KMS-11 (cell line): ENCODE results near the gene SLC25A27.

Experiments
- H2AFZ ChIP-seq: fragments of 200-600 bp; sonication (generic); 2 replicates; pipeline ENCODE4 v1.6.1; 2016; ENCODE audit warnings: antibody characterized with exemption, mixed run types, low read depth
- H3K27ac ChIP-seq: fragments of 200-600 bp; sonication (generic); 2 replicates; pipeline ENCODE4 v1.6.1; 2016; ENCODE audit warnings: mild to moderate bottlenecking, mixed run types
- H3K27me3 ChIP-seq: fragments of 200-600 bp; sonication (generic); 2 replicates; pipeline ENCODE4 v1.6.1; 2017; ENCODE audit warnings: mild to moderate bottlenecking, low read depth, mixed run types, moderate library complexity; ENCODE audit not compliant: insufficient read depth
- H3K36me3 ChIP-seq: fragments of 200-600 bp; sonication (generic); 2 replicates; pipeline ENCODE4 v1.6.1; 2017; ENCODE audit warnings: mild to moderate bottlenecking, mixed run types; ENCODE audit not compliant: insufficient read depth
- H3K4me1 ChIP-seq: fragments of 200-600 bp; sonication (generic); 2 replicates; pipeline ENCODE4 v1.6.1; 2016; ENCODE audit warnings: mild to moderate bottlenecking, low read depth, mixed run types; ENCODE audit not compliant: poor library complexity, severe bottlenecking
- H3K4me2 ChIP-seq: fragments of 200-600 bp; sonication (generic); 2 replicates; pipeline ENCODE4 v1.7.0; 2016; ENCODE audit warnings: mild to moderate bottlenecking, mixed run types
- H3K4me3 ChIP-seq: fragments of 200-600 bp; sonication (generic); IDR thresholded peaks from 2 replicates; pipeline ENCODE4 v1.6.1; 2017; ENCODE audit warnings: low read depth, low read length, mixed read lengths; ENCODE audit not compliant: insufficient read depth
- H3K79me2 ChIP-seq: fragments of 200-600 bp; sonication (generic); 2 replicates; pipeline ENCODE4 v1.6.1; 2016; ENCODE audit warnings: low read depth, mixed run types; ENCODE audit not compliant: insufficient read depth
- H3K9ac ChIP-seq: fragments of 200-600 bp; sonication (generic); 2 replicates; pipeline ENCODE4 v1.6.1; 2016; ENCODE audit warnings: mild to moderate bottlenecking, mixed run types
- H4K20me1 ChIP-seq: fragments of 200-600 bp; sonication (generic); 2 replicates; pipeline ENCODE4 v1.6.1; 2016; ENCODE audit warnings: mild to moderate bottlenecking, mixed run types; ENCODE audit not compliant: insufficient read depth
- TF ChIP-seq, protein P1 (sequence below): fragments of 200-600 bp; sonication (generic); conservative IDR thresholded peaks from 2 replicates; pipeline ENCODE4 v1.6.1; 2017; ENCODE audit warnings: low read depth, mild to moderate bottlenecking, antibody characterized with exemption, low read length, moderate library complexity, mixed read lengths

The SLC25A27 gene

DNA sequence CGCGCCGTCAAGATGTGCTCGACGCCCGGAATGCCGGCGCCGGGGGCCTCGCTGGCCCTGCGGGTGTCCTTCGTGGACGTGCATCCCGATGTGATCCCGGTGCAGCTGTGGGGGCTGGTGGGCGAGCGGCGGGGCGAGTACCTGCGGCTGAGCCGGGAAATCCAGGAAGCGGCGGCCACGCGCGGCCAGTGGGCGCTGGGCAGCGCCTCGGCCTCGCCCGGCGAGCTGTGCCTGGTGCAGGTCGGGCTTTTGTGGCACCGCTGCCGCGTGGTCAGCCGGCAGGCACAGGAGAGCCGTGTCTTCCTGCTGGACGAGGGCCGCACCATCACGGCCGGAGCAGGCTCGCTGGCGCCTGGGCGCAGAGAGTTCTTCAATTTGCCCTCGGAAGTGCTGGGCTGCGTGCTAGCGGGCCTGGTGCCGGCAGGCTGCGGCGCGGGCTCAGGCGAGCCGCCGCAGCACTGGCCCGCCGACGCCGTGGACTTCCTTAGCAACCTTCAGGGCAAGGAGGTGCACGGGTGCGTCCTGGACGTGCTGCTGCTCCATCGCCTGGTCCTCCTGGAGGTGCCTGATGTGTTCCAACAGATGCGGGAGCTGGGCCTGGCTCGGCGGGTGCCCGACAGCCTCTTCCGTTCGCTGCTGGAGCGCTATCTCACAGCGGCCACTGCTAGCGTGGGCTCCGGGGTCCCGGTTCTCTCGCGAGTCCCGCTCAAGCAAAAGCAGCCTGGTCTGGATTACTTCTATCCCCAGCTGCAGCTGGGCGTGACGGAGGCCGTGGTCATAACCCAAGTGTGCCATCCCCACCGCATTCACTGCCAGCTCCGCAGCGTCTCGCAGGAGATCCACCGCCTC, 35.6 kb downstream of the SLC25A27 start:
- Histone ChIP-seq H3K79me2 (no peaks in the 10 kb centered on the region), H3K4me3 (no peak overlapping the region), H2AFZ (no peak overlapping the region), H3K27ac (no peak overlapping the region), H3K27me3 (no peaks in the 10 kb centered on the region), H3K4me2 (no peak overlapping the region), H3K4me1 (no peaks in the 10 kb centered on the region), H4K20me1 (no peaks in the 10 kb centered on the region), H3K36me3 (no peaks in the 10 kb centered on the region), H3K9ac (no peak overlapping the region)
- TF ChIP-seq, protein P1, sequence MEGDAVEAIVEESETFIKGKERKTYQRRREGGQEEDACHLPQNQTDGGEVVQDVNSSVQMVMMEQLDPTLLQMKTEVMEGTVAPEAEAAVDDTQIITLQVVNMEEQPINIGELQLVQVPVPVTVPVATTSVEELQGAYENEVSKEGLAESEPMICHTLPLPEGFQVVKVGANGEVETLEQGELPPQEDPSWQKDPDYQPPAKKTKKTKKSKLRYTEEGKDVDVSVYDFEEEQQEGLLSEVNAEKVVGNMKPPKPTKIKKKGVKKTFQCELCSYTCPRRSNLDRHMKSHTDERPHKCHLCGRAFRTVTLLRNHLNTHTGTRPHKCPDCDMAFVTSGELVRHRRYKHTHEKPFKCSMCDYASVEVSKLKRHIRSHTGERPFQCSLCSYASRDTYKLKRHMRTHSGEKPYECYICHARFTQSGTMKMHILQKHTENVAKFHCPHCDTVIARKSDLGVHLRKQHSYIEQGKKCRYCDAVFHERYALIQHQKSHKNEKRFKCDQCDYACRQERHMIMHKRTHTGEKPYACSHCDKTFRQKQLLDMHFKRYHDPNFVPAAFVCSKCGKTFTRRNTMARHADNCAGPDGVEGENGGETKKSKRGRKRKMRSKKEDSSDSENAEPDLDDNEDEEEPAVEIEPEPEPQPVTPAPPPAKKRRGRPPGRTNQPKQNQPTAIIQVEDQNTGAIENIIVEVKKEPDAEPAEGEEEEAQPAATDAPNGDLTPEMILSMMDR, result no peak

DNA sequence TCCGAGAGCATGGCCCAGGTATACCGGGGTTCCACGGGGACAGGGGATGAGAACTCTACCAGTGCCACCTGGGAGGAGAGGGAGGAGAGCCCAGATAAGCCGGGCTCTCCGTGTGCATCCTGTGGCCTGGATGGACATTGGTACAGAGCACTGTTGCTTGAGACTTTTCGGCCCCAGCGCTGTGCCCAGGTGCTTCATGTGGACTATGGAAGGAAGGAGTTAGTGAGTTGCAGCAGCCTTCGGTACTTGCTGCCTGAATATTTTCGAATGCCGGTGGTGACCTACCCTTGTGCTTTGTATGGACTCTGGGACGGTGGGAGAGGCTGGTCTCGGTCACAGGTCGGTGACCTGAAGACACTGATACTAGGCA, 36.2 kb downstream of the SLC25A27 start:
- no peak overlapping the region for H3K27ac ChIP-seq
- no peak overlapping the region for H2AFZ ChIP-seq
- no peaks in the 10 kb centered on the region for H3K27me3 ChIP-seq
- no peak overlapping the region for H3K4me3 ChIP-seq
- H3K36me3 ChIP-seq, result no peaks in the 10 kb centered on the region
- no peaks in the 10 kb centered on the region for H3K4me1 ChIP-seq
- H3K9ac ChIP-seq, result no peak overlapping the region
- H3K4me2 ChIP-seq, result no peak overlapping the region
- TF ChIP-seq, protein P1, result no peak
- no peaks in the 10 kb centered on the region for H3K79me2 ChIP-seq
- no peaks in the 10 kb centered on the region for H4K20me1 ChIP-seq

GRCh38 chr6:46689657-46690056, 36.9 kb downstream of the SLC25A27 start:
- Histone ChIP-seq H3K9ac (no peak overlapping the region), H3K27ac (no peak overlapping the region), H3K4me1 (no peaks in the 10 kb centered on the region), H3K79me2 (no peaks in the 10 kb centered on the region), H3K4me2 (no peak overlapping the region), H3K4me3 (no peak overlapping the region), H4K20me1 (no peaks in the 10 kb centered on the region), H2AFZ (no peak overlapping the region), H3K27me3 (no peaks in the 10 kb centered on the region), H3K36me3 (no peaks in the 10 kb centered on the region)
- TF ChIP-seq, protein P1, result no peak

- no peaks in the 10 kb centered on the region for H3K4me1 ChIP-seq
- no peak overlapping the region for H3K4me3 ChIP-seq
- no peak overlapping the region for H3K27ac ChIP-seq
- H3K9ac ChIP-seq, result no peak overlapping the region
- H3K27me3 ChIP-seq, result no peaks in the 10 kb centered on the region
- no peaks in the 10 kb centered on the region for H4K20me1 ChIP-seq
- no peaks in the 10 kb centered on the region for H3K36me3 ChIP-seq
- no peak overlapping the region for H2AFZ ChIP-seq
- TF ChIP-seq, protein P1, result no peak
- H3K4me2 ChIP-seq, result no peak overlapping the region
- H3K79me2 ChIP-seq, result no peaks in the 10 kb centered on the region
Observed at GRCh38 chr6:46690141-46690755, 37.5 kb downstream of the SLC25A27 start.
